Peyer's patch (tissue), 4 donors: ENCODE data around the gene TIAM1. TPM values are rescaled to one million over a fixed set of nuclear protein-coding genes. Genes with fewer than 3 reads are reported as not detected.

ENCODE experiments used
- DNase-seq, 3 donors: peaks; one replicate each; pipeline ENCODE4 v3.0.0-alpha.2; 2017 to 2019
- H3K27ac ChIP-seq, 4 donors: fragments of 200-600 bp; sonication (generic); one replicate each; pipeline ENCODE4 v1.5.1; 2016 to 2019
- H3K27me3 ChIP-seq, 2 donors: fragments of 200-600 bp; sonication (generic); one replicate each; pipeline ENCODE4 v1.5.1; 2019
- H3K36me3 ChIP-seq, 3 donors: fragments of 200-600 bp; sonication (generic); one replicate each; pipeline ENCODE4 v1.5.1; 2016 to 2019
- H3K4me1 ChIP-seq, 4 donors: fragments of 200-600 bp; sonication (generic); one replicate each; pipeline ENCODE4 v1.5.1; 2016 to 2019
- H3K4me3 ChIP-seq, 4 donors: fragments of 200-600 bp; sonication (generic); 1 replicate in 3 of 4; 2 replicates in 1 of 4; pipeline ENCODE4 v1.5.1; 2016 to 2019; ENCODE audit warnings: mild to moderate bottlenecking in 1 of 4
- H3K9me3 ChIP-seq, 4 donors: fragments of 200-600 bp; sonication (generic); one replicate each; pipeline ENCODE4 v1.5.1; 2016 to 2019; ENCODE audit warnings: mild to moderate bottlenecking in 1 of 4
- POLR2A ChIP-seq, 2 donors: fragments of 450-650 bp; IDR thresholded peaks; one replicate each; pipeline ENCODE4 v1.5.1; 2017; ENCODE audit warnings: antibody characterized with exemption in 2 of 2, mild to moderate bottlenecking in 2 of 2, moderate library complexity in 2 of 2
- total RNA-seq, 4 donors: library from RNA; depleted of rRNA; stranded (reverse); fragments of >200 nt; gene quantifications; one replicate each; pipeline ENCODE4 v1.1.0, GENCODE V29; 2016
- TF ChIP-seq, protein P1 (sequence below), 6 experiments: fragments of 450-650 bp in 4 of 6; fragments of 200-600 bp in 2 of 6; sonication (generic) in 1 of 6; IDR thresholded peaks; one replicate each; pipeline ENCODE4 v1.5.1; 2017 to 2019; ENCODE audit warnings: antibody characterized with exemption in 6 of 6, mild to moderate bottlenecking in 3 of 6, moderate library complexity in 1 of 6

Gene TIAM1
- total RNA-seq, 4 donors from 2014 or later = 1.4 to 13.2 (median 2.9) TPM

DNA sequence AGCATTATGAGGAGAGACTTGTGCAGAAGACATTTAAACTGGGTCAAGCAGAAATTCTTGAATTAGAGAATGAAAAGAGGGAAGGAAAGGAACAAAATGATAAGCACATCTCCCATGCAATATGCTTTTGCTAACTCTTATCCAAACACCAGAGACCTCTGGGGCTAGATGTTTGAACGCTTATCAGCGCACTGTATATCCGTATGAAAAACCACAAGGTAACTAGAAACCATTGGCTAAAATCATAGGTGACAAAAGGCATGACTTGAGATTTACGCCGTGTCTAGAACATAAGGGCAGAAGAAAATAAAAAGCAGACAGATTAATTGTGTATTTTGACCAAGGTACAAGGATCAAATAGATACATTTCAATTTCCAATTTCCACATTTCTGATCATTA, 38.0 kb upstream of the TIAM1 start:
- no peak for DNase-seq
- Histone ChIP-seq H3K27ac (no peak overlapping the region), H3K36me3 (no peaks in the 10 kb centered on the region), H3K27me3 (no peaks in the 10 kb centered on the region), H3K4me3 (no peak overlapping the region), H3K4me1 (no peaks in the 10 kb centered on the region), H3K9me3 (no peaks in the 10 kb centered on the region)
- TF ChIP-seq, protein P1, sequence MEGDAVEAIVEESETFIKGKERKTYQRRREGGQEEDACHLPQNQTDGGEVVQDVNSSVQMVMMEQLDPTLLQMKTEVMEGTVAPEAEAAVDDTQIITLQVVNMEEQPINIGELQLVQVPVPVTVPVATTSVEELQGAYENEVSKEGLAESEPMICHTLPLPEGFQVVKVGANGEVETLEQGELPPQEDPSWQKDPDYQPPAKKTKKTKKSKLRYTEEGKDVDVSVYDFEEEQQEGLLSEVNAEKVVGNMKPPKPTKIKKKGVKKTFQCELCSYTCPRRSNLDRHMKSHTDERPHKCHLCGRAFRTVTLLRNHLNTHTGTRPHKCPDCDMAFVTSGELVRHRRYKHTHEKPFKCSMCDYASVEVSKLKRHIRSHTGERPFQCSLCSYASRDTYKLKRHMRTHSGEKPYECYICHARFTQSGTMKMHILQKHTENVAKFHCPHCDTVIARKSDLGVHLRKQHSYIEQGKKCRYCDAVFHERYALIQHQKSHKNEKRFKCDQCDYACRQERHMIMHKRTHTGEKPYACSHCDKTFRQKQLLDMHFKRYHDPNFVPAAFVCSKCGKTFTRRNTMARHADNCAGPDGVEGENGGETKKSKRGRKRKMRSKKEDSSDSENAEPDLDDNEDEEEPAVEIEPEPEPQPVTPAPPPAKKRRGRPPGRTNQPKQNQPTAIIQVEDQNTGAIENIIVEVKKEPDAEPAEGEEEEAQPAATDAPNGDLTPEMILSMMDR (IDR thresholded peaks at IDR 0.05) = no peak
- TF ChIP-seq POLR2A (IDR thresholded peaks at IDR 0.05) = no peak

DNA sequence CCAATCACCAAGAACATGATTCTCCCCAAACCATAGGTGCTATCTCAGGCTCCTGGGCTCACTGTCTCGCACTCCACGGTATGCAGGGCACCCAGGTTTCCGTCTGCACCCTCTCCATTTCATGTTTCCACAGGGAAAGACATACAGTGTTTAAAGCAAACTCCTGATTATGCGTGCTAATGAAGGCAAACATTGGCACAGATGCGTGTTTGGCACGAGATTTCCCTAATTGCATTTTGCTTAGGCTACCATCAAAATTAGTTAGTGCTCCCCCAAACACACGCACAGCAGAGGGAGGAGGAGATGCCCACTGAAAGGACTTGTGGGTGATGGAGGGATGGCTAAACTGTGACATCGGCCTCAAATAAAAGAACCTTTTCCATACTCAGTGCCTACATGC, 32.2 kb upstream of the TIAM1 start:
- no peaks in the 10 kb centered on the region for H3K9me3 ChIP-seq
- no peaks in the 10 kb centered on the region for H3K4me1 ChIP-seq
- H3K36me3 ChIP-seq = no peaks in the 10 kb centered on the region
- no peak overlapping the region for H3K4me3 ChIP-seq
- TF ChIP-seq, protein P1 (IDR thresholded peaks at IDR 0.05) = no peak
- no peak for TF ChIP-seq POLR2A (IDR thresholded peaks at IDR 0.05)
- no peak for DNase-seq
- no peaks in the 10 kb centered on the region for H3K27me3 ChIP-seq
- no peak overlapping the region for H3K27ac ChIP-seq

DNA sequence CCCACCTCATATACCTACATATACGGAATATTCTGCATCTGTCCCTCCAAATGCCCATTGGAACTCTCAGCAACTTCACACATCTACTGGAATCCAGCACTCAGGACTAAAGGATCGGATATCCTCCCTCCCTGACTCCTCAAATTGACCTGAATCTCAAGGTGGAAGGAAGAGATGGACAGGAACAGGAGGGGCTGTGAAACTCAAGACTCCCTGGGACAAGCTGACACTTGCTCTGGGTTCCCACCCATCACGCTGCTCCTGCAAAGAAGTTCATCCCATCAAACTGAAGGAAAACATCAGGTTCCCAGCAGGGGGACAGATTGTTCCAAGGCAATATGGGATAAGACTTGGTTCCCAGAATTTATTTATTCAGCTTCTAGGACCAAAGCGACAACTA, 30.3 kb upstream of the TIAM1 start:
- H3K27me3 ChIP-seq = no peaks in the 10 kb centered on the region
- H3K27ac ChIP-seq = no peak overlapping the region
- H3K4me1 ChIP-seq = no peaks in the 10 kb centered on the region
- no peak for TF ChIP-seq POLR2A (IDR thresholded peaks at IDR 0.05)
- TF ChIP-seq, protein P1 (IDR thresholded peaks at IDR 0.05) = no peak
- no peak for DNase-seq
- no peaks in the 10 kb centered on the region for H3K36me3 ChIP-seq
- no peaks in the 10 kb centered on the region for H3K9me3 ChIP-seq
- H3K4me3 ChIP-seq = no peak overlapping the region

DNA sequence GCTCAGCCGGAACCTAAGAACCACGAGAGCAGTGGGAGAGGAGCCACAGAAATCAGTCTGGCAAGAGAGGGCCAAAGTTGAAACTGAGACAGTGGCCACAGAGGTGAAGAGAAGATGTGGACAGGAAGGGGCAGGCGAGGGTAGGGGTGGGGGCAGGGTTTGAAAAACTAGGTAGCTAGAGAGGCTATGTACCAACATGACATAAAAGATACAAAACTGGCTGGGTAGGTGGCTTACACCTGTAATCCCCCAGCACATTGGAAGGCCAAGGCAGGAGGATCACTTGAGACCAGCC, 28.4 kb upstream of the TIAM1 start:
- Histone ChIP-seq H3K27me3 (no peaks in the 10 kb centered on the region), H3K27ac (no peak overlapping the region), H3K36me3 (no peaks in the 10 kb centered on the region), H3K9me3 (no peaks in the 10 kb centered on the region), H3K4me3 (no peak overlapping the region), H3K4me1 (no peaks in the 10 kb centered on the region)
- DNase-seq = no peak
- no peak for TF ChIP-seq POLR2A (IDR thresholded peaks at IDR 0.05)
- TF ChIP-seq, protein P1 (IDR thresholded peaks at IDR 0.05) = no peak

DNA sequence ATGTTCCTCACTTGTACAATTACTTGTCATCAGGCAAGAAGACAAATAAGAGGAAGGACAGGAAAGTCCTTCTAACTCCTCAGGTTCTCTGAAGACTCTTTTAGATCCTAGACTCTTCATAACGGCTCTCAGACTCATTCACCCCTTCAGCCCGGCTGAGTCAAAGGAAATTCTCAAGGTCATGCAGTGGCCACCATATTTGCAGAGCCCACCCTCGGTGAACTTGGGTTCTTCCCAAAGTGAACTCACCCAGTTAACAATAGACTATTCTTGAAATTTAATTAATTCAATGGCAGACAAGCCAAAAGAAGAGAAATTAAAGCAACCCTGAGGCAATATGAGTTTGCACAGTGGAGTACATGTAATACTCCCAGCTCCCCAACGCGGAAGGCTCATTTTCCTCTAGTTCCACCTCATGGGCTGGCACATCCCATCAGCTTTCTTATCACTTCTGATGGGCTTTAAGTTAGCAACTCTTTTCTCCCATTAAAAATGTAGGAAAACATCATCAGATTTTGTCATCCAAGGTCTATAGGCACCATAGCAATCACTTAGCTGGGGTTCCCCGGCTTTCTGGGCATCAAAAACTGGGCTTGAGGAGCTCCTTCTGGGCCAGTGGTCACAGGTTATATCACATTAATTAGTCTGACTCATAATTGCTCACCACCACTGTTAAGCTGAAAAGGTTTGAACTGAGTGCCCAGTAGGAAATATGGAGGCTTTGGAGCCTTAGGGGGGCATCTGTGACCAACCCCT, 27.8 kb upstream of the TIAM1 start:
- no peak overlapping the region for H3K27ac ChIP-seq
- H3K4me3 ChIP-seq = no peak overlapping the region
- DNase-seq = no peak
- H3K4me1 ChIP-seq = no peaks in the 10 kb centered on the region
- no peaks in the 10 kb centered on the region for H3K9me3 ChIP-seq
- no peaks in the 10 kb centered on the region for H3K36me3 ChIP-seq
- H3K27me3 ChIP-seq = no peaks in the 10 kb centered on the region
- TF ChIP-seq, protein P1 (IDR thresholded peaks at IDR 0.05) = no peak
